Stimulated activated CD4-positive, alpha-beta T cell treated with anti-CD3 and anti-CD28 coated beads, Interleukin-4, amount 100 ng/mL, for 24 hours (primary cell): ENCODE data around the gene BLOC1S3.
A peak's percentile ranks its signal among the peaks of the same experiment; 100 is the strongest.

ENCODE experiments used
- DNase-seq: peaks from one replicate; pipeline ENCODE4 v3.0.0-alpha.2; 2020

BLOC1S3 gene

DNA sequence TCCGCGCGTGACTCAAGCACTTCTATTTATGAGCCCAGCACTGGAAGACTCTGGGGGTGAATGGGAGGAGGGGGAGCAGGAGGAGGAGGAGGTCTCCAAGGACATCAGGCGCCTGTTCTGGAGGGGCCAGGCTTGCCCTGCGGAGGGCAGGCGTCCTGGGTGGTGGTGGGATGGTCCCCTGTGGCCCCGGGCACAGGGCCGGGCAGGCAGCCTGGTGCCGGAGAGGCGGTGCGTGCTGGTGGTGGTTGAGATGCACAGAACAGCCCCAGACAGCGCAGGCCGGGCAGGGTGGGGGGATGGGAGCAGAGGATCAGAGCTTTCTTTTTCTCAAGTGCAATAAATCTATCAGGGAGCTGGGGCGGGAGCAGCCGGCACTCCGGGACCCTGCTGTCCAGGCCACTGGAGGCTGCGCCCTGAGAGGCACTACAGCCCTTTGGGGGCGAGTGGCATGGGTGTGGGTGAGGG is 31.8 kb upstream of the BLOC1S3 start:
- no peak for DNase-seq

DNA sequence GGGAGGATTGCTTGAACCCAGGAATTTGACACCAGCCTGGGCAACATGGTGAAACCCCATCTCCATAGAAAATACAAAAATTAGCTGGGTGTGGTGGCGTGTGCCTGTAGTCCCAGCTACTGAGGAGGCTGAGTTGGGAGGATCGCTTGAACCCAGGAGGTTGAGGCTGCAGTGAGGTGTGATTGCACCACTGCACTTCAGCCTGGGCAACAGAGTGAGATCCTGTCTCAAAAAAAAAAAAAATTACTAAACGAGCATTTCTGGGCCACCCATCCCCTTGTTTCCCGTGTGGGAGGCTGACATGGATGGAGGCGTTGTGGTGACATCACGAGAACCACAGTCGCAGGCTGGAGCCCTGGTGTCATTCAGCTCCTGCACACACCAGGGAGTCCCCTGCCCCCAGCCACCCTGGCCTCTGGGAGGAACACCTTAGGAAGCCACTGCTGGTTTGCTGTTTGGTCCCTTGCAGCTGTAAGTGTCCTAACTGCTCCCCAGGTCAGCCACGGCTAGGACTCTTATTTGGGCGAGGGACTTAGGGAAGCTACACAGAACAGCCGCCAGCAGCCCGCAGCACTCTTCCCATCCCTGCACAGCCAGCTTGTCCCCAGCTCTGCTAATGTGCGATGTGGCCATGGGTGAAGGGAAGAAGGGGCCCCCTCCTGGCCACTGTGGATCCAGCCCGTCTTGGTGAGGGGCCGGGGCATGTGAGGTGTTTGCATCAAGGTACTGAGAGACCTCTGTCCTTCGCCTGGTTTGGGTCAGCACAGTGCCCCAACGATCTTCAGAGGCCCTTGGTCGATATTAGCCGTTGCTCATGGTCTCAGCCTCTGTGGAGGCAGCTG is 30.5 kb upstream of the BLOC1S3 start:
- DNase-seq: no peak

DNA sequence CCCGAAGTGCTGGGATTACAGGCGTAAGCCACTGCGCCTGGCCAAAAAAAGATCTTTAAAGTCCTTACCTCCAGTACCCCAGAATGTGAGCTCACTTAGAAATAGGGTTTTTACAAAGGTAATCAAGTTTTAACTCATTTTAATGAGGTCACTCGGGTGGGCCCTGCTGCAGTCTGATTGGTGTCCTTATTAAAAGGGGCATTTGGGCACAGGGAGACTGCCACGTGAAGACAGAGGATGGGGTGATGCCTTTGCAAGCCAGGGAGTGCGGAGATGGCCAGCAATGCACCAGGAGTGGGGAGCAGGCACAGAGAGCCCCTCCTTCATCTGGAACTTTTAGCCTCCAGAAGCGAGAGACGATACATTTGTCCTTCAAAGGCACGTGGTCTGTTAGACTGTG is 29.5 kb upstream of the BLOC1S3 start:
- no peak for DNase-seq

DNA sequence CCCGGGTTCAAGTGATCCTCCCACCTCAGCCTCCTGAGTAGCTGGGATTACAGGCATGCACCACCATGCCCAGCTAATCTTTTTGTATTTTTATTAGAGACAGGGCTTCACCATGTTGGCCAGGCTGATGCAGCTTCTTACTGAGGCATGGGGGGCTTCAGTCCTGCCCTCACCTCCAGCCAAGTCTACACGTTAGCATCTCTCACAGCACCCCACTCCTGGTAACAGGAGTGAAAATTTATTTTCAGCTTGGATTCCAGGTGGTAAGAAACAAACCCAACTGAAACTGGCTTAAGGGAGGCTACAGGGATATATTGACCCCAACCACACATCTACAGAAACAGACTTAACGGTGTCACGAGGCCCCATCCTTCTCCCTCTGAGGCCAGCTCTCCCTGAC is 28.4 kb upstream of the BLOC1S3 start:
- no peak for DNase-seq

DNA sequence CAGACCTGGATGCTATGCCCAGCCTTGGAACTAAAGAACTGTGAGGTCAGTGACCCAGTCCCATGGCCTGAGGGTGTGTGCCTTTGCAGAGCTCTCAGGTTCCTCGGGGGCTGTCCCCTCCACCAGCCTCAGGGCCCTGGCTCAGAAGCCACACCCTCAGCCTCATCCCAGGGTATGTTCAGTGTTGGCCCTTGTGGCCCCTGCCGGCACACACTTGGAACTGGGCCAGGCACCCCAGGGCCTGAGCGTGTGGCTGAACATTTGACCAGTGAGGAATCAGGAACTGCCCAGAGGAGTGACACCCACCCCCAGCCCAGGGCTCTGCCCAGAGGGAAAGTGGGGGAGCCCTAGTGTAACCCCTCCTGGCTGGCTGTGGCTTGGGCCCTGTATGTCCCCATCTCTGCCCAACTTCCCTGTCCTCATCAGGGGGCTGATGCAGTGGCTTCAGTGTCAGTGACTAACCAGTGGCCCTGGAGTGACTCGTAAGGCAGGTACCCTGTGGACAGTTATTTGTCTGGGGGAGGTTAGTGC is 27.8 kb upstream of the BLOC1S3 start:
- DNase-seq: no peak

DNA sequence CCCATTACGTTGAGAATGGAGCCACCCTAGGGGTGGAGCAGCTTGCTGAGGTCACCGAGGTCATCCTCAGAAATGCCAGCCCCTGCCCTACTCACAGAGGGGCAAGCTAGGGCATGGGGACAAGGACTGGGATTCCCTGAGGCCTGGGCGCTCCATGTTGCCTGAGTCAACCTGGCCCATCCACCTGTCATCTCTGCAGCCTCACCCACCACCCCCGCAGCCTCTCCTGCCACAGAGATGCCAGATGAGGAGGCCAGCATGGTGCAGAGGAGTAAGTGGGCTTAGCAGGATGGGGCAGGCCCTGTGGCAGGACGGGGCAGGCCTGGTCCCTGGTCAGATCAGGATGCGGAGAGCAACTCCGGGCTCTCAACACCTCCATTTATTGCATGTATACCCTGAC is 27.3 kb upstream of the BLOC1S3 start:
- no peak for DNase-seq

DNA sequence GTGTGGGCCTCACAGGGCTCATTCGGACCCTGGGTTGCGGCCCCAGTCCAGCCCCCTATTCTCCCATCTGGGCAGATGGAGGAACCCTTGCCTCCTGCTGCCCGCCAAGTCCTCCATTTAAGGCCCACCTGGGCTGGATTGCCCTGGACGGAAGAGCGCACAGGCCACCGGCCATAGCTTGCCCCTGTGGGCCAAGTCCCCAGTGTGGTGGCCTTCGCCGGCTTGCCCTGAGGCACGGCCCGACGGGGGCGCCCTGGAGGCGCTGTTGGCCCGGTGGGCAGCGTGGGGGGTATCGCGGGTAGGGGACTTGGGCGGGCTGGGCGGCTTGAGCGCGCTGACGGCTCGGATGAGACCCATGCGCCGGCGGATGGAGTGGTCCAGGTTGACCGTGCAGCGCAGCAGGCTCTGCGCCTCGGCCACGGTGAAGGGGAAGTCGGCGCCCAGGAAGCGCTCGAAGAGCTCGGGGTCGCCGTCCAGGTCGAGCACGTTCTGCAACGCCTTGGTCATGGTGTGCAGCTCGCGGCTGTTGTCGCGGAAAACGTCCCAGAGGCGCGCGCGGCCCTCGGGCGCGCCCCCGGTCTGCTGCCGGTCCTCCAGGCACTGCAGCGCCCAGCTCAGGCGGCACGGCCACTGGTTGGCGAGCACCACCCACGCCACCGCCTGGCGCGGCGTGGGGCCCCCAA is 26.6 kb upstream of the BLOC1S3 start:
- no peak for DNase-seq

DNA sequence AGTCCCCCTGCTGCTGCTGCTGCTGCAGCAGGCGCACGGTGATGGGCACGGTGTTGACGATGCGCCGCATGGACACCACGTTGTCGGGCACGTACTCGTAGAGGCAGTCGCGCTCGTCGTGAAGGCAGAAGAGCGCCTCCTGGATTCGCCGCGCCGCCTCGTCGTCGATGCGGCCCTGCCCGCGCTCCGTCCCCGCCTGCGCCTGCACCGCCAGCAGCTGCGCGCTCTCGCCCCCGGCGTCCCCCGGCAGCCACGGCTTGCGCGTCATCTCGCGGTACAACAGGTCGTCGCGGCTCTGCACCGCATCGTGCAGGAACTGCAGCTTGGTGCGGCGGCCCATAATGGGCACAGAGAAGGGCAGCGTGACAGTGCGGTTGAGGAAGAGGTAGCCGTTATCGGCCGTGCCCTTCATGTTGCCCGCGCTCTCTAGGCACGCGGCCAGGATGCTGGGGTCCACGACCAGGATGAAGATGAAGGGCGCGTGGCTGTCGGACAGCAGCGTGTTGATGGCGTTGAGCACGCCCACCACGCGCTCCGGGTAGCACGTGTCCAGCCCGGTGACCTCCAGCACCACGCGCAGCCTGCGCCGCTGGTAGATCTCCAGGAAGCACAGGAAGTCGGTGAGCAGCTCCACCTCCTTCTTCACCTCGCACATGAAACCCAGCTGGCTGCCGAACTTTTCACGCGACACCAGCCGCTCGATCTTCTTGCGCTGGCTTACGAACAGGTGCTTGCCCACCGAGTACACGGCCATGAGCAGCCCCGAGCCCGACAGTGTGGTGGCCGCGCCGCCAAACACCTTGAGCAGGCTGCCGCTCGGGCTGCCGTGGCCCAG is 25.9 kb upstream of the BLOC1S3 start:
- DNase-seq: peak; percentile 28

DNA sequence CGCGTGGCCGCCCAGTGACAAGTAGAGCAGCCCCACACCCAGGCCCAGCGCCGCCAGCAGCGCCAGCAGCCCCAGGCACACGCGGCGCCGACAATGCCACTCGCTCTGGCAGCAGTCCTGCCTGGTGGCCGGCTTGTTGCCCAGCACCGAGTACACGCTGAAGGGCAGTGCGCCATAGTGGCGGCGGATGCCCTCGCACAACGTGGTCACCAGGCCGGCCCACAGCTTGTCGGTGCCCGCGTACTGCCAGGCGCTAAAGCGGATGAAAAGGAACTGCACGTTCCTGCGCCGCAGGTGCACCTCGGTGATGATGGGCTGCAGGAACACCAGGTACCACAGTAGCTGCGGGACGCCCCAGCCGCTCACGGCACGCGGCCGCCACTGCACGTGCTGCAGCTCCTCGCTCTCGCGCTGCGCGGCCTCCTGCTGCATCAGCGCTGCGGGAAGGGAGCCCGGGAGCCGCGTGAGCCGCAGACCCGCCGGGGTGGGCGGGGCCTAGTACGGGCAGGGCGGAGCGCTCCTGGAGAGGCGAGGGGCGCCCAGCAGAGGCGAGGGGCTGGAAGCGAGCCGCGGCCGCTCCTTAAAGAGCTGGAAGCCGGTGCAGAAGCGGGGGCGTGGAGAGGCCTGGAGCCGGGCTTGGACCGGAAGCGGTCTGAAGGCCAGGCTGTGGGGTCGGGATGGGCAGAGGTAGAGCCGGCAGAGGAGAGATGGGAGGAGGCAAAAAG is 25.1 kb upstream of the BLOC1S3 start:
- peak; percentile 19 for DNase-seq

DNA sequence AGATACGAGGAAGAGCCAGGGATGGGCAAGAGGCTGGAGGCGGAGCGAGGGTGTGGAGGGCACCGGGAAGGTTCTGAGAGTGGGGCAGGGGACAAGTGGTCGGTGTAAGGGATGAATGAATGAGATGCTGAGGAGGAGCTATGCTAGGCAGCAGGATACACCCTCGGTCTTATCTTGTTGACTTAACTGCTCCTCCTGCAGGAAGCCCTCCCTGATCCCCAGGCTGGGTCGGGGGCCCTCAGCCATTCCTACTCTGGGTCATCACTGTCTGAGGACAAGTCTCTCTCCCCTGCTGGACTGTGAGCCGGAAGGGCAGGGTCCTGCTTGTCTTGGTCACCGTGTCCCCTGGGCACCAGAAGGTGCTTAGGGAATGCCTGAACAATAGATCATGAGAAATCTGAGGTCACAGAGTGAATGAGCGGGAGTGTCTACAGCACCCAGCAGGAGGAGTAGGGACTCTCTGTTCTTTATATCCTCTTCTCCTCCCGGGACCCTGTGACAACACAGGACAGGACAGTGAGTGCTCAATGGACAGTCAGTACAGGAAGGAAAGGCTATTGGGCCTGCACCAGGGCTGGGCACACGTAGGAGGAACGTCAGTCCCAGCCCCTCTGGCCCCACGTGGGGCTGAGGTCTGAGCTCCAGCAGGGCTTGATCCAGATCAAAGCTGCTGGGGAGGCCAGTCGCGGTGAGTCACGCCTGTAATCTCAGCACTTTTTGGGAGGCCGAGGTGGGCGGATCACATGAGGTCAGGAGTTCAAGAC is 24.3 kb upstream of the BLOC1S3 start:
- no peak for DNase-seq

DNA sequence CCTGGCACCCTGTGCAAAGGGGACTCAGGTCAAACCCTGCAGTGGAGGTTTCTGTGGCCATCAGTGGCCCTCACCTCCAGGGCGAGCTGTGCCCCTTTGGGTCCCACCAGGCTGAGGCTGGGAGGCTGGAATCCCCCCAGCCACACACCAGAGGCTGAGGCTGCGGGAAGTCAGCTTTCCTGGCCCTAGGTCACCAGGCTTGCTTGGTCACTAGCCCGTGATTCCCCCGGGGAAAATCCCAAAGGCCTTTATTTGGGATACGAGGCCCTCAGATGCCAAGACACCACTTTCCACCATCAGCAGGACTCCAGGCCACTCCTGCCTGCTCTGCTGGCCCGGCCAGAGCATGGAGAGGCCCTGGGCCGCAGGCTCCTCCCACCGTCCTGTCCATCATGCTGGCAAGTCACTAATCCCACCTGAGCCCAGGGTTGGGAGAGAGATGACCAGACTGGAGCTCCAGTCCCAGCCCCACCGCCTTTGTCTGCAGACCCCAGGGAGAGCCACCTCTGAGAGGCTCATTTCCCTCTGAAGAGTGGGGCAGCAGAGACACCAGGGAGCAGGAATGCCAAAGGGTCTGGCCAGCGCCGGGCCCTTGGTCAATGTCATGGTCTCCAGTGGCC is 22.5 kb upstream of the BLOC1S3 start:
- DNase-seq: no peak

DNA sequence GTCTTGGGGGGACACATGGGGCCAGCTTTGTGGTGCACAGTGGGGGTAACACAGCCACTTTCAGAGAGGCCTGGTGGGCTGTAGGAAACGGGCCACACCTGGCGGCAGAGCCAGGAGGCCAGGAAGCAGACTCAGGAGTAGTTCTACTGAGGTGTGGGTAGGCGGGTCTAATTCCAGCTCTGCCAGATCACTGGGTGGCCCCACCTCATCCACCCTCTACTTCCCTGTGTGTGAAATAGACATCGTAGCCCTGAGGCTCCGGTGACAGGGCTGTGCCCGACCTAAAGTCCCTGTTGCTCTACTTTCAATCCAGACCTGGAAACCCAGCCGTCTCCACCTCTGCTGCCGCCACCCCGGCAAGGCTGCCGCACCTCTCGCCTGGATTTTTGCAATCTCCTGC is 21.8 kb upstream of the BLOC1S3 start:
- no peak for DNase-seq

DNA sequence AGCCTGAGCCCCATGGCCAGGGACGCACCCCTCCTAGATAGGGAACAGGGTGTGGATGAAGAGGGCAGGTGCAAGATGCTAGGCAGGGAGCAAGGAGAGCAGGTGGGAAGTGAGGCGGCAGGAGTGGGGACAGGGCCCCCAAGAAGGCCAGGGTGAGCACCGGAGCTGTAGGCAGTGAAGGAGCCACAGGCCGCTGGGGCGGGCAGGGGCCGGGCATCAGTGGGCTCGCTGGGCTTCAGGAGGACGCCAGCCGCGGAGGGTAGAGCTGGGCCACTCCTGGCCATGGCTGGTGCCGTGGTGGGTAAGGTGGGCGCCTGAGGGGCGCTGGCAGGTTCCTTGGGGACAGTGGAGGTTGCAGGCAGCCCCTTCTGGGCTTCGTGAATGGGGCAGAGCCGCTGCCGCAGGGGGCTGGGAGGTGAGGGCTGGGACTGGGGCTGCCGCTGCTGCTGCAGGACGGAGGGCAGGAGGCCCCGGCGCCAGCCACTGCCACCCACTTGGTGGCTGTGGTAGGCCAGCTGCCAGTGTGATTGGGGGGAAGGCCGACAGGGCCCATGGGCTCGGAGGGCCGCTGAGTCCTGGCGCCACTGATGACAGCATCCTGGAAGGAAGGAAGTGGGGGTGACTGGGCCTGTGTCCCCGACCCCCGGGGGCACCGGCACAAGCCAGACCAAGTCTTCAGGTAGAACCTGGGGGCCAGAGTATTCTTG is 19.9 kb upstream of the BLOC1S3 start:
- no peak for DNase-seq

DNA sequence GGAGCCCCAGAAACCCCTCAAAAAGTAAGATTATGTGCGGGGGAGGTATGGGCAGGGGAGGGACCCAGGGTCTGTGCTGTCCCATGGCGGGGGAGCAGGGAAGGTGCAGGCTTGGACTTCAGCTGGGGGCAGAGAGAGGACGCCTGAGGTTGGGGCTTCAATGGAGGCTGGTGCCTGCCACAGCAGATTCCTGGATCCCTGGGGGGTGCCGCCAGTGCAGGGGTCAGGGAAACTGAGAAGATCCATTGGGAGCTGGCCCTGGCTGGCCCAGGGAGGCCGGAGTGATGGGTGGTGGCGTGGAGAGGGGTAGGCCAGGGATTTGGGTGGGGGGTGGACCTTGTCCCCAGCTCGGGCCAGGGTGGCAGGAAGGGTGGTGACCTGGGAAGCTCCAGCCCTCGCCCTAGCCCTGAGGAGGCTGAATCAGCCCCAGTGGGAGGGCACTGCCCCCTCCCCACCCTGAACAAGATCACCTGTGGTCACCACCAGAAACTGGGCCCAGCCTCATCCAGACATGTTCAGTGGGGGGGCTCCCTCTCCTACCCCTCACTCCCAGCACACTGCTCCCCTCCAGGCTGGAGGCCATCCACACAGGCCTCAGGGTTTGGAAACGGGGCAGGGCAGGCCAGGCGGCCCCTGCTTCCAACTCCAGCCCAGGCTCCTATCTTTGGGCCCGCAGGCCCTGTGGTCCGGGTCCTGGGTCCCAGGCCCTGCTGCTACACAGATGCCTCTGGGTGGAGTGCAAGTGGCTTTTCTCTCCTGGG is 19.2 kb upstream of the BLOC1S3 start:
- DNase-seq: no peak

DNA sequence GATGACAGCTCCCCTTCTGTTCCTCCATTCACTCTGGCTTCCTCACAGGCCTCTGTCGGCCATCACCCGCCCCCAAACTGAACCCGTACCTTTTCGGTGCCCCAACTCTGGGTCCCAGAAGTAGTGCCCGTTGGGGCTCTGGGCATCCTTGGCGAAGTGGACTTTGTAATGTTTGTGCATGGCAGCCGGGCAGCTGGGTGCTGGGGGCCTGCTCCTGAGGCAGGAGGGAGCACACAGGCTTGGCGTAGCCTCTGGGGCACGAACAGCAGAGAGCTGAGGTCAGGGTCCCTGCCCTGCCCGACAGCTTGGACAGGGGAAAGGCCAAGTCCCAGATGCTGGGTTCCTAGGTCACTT is 18.6 kb upstream of the BLOC1S3 start:
- DNase-seq: no peak

DNA sequence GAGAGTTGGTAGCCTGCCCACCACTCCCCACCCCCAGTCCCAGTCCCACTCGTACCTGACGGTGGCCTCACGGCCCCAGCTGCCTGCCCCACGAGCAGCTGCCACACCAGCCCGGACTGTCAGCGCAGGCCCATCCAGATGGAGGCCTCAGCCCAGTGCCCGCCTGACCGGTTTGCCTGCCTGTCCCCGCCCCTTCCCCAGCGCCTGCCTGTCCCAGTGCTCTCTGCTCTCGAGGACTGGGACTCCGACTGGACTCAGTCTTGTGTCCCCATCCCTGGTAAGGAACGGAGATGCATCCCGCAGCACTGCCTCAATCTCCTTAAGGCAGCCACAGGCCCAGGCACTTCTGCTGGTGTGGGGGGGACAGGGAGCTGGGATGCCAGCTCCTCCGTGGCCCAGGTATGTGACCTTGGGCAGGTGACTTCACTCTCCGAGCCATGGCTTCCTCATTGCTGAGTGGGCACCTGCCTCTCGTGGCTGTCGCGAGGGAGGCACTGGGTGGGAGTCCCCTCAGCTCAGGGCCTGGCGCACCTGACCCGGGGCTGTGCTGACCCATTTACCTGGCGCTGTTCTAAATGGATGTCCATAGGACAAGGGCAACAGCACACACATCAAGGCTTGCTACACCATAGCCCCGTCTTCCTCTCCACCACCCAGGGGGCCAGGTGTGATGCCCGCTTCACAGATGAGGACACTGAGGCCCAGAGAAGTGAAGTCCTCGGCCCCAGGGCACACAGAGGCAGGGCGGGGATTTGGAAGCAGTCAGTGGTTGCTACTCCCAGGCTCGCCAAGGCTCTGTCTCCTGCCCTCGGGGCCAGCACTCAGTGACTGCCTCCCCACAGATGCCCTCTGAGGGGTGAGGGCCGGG is 17.5 kb upstream of the BLOC1S3 start, which contains the start of gene NKPD1:
TSS of gene NKPD1 (minus strand) at position 113 of the 868 bp plus-strand sequence. CDS start 832 bp downstream, outside the sequence.
- no peak for DNase-seq

DNA sequence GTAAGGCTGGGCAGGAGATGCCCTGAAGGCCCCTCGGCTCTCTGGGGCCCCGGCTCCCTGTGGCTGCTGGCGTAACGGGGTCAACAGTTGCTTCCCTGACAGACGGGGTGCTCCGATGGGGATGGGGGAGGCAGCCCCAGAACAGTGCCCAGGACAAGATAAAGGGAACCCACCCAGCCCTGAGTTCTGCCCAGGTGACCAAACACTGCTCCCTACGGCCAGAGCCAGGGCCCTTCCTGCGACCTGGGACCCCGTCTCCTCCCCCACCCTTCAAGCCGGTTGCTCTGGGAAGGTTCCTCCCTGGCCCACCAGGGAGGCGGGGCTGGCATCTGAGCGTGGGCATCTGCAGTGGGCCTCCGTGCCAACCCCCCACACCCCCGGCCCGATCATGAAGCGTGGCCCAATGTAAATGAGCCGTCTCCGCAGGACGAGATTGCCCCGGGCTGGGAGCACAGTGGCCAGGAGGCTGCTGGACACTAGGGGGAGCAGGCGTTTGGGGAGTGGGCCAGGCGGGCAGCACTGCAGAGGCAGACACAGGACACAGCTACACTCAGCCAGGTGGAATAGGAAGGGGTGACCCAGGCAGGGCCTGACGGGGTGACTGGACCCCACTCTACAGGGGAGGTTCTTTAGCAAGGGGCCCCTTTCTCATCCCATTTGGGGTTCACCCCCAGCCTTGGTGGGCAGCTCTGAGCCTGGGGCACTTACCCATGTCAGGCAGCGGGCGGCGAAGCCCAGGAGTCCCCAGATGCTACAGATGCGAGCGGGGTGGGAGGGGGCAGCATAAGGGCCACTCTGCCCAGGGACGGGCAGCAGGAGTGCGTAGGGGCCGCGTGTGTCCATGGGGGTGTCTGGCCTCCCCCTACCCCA is 16.6 kb upstream of the BLOC1S3 start:
- DNase-seq: no peak
